Stimulated activated CD4-positive, alpha-beta T cell treated with anti-CD3 and anti-CD28 coated beads, Interleukin-4, amount 100 ng/mL, for 48 hours (primary cell): ENCODE data around the gene TOPBP1.
"Not testable (repeated sequence)": the region's sequence is repeated elsewhere in the genome, so short reads cannot be mapped to it uniquely, and the experiment has no call there.

Source experiments
- DNase-seq, 2 donors: peaks; one replicate each; pipeline ENCODE4 v3.0.0-alpha.2; 2020; ENCODE audit warnings: low read depth in 2 of 2

TOPBP1 gene

GRCh38 chr3:133572158-133573053 lies 89.3 kb downstream of the TOPBP1 start:
- no peak for DNase-seq

GRCh38 chr3:133570937-133571320 lies 90.8 kb downstream of the TOPBP1 start:
- DNase-seq: no peak

DNA sequence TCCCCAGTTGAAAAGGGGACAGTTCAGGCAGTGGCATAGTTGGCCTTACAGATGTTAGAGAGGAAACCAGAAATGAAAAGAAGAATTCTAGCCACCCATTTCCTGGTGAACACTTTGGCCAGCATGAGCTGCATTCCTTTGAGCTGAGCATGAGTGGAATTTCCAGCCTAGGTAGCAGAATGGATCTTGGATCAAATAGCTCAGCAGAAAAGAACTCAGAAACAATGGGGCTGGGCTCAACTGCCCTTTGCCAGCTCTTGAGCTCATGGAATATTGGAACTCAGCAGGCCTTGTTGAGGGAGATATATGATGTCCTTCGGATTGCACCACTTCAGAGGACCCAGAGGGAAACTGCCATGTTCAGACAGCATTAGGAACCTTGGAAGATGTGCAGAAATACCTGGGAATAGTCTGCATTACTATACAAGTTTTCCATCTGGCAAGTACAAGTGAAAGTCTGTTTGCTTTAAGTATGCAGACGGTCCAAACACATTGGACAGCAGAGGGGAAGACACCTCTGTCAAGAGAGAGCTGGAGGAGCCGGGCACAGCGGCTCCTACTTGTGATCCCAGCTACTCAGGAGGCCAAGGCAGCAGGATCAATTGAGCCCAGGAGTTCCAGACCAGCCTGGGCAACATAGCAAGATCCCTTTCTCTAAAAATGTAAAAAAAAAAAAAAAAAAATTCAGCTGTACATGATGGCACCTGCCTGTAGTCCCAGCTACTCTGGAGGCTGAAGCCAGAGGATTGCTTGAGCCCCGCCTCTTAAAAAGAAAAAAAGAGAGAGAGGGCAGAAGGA lies 91.4 kb downstream of the TOPBP1 start:
- DNase-seq: no peak

- DNase-seq: no peak
Observed at GRCh38 chr3:133568294-133569014, 93.3 kb downstream of the TOPBP1 start.

DNA sequence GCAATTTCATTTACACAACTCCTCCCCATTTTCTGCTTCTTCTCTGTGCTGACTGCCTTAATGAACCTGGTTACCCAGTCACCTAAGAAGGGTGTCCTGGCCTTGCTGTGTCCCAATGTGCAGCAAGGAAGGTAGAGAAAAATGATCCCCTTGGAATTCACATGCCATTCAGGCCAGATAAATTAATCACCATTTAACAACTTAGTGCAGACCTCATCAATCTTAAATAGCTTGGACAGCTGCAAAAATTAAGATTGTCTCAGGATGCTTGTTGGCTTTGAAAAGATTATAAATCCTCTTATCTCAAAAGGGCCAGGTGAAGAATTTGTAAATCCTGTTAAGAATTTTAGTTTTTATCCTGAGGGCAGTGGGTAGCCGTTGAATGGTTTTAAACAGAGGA lies 97.9 kb downstream of the TOPBP1 start:
- no peak for DNase-seq

GRCh38 chr3:133563186-133563591 lies 98.6 kb downstream of the TOPBP1 start:
- DNase-seq: no peak

DNA sequence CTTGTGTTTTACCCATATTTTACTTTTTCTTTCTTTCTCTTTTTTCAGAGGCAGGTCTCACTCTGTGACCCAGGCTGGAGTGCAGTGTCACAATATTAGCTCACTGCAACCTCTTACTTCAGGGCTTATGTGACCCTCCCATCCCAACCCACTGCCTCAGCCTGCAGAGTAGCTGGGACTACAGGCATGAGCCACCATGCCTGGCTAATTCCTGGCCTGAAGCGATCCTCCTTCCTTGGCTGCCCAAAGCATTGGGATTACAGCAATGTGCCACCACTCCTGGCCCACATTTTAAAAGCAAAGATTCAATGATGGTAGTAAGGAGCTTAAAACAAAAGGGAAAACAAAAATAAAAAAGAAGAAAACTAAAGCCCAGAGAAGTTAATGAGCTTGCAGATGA lies 99.4 kb downstream of the TOPBP1 start:
- no peak for DNase-seq

GRCh38 chr3:133561679-133562078 lies 100.1 kb downstream of the TOPBP1 start:
- DNase-seq: no peak

- DNase-seq: not testable (repeated sequence)
Observed at GRCh38 chr3:133551589-133551988, 110.2 kb downstream of the TOPBP1 start.
